ENCODE data around the gene CDH11. TPM values are rescaled to one million over a fixed set of nuclear protein-coding genes. Genes with fewer than 3 reads are reported as not detected.

Gene CDH11
- total RNA-seq, 1 experiment from 2014 or later = 0.64 TPM

- ChIA-PET POLR2A (no interaction called here), CTCF (no interaction called here)
- ATAC-seq (no peak), DNase-seq (ENCODE audit: low read depth, low spot score) (no peak)
- H3K9me3 ChIP-seq (ENCODE audit: control insufficient read depth, insufficient read depth, low read depth, low read length) = no peaks in the 10 kb centered on the region
- BruUV-seq (replicated peaks) = no TSS peak
- in situ Hi-C loops (cut with HindIII; ENCODE audit: low pct_unique_long_range_greater_than_20kb, low sequenced_read_pairs) (no loop called here), intact Hi-C loops (cut with micrococcal nuclease; ENCODE audit: unreplicated experiment) (no loop called here)
- no peaks in the 10 kb centered on the region for H3K4me1 ChIP-seq (ENCODE audit: control insufficient read depth, insufficient read depth, low read length)
- H3K27me3 ChIP-seq (ENCODE audit: control insufficient read depth, insufficient read depth, low read length) = no peaks in the 10 kb centered on the region; the same call in 1 of the 2 replicates
- TF ChIP-seq CTCF (IDR thresholded peaks at IDR 0.05) (no peak), POLR2AphosphoS5 (IDR thresholded peaks at IDR 0.05; ENCODE audit: low read depth, low read length) (no peak), REST (IDR thresholded peaks at IDR 0.05; ENCODE audit: insufficient read depth in 1 of 2, low read depth in 2 of 2, low read length in 1 of 2) (no peak), SIN3A (IDR thresholded peaks at IDR 0.05; ENCODE audit: borderline replicate concordance, insufficient read depth, low read depth, low read length) (no peak), TCF7L2 (IDR thresholded peaks at IDR 0.05; ENCODE audit: low read depth, low read length) (no peak)
- no peak overlapping the region for H3K27ac ChIP-seq (ENCODE audit: low read length)
- no peak overlapping the region for H3K4me3 ChIP-seq (ENCODE audit: low read depth in 2 of 2, low read length in 2 of 2)
- H3K36me3 ChIP-seq (ENCODE audit: control insufficient read depth, insufficient read depth, low read length) = no peaks in the 10 kb centered on the region
Measured at GRCh38 chr16:65069065-65069464, 52.8 kb downstream of the CDH11 start.

GRCh38 chr16:65068151-65068740 is 53.6 kb downstream of the CDH11 start:
- in situ Hi-C loops (cut with HindIII; ENCODE audit: low pct_unique_long_range_greater_than_20kb, low sequenced_read_pairs) = no loop called here
- no TSS peak for BruUV-seq (replicated peaks)
- Histone ChIP-seq H3K4me1 (ENCODE audit: control insufficient read depth, insufficient read depth, low read length) (no peaks in the 10 kb centered on the region), H3K4me3 (ENCODE audit: low read depth in 2 of 2, low read length in 2 of 2) (no peak overlapping the region), H3K27me3 (ENCODE audit: control insufficient read depth, insufficient read depth, low read length) (no peaks in the 10 kb centered on the region; the same call in 1 of the 2 replicates), H3K36me3 (ENCODE audit: control insufficient read depth, insufficient read depth, low read length) (no peaks in the 10 kb centered on the region), H3K9me3 (ENCODE audit: control insufficient read depth, insufficient read depth, low read depth, low read length) (no peaks in the 10 kb centered on the region), H3K27ac (ENCODE audit: low read length) (no peak overlapping the region)
- CTCF ChIA-PET = no interaction called here
- ATAC-seq = no peak
- DNase-seq (ENCODE audit: low read depth, low spot score) = no peak
- TF ChIP-seq REST (IDR thresholded peaks at IDR 0.05; ENCODE audit: insufficient read depth in 1 of 2, low read depth in 2 of 2, low read length in 1 of 2) = no peak
- no peak for TF ChIP-seq TCF7L2 (IDR thresholded peaks at IDR 0.05; ENCODE audit: low read depth, low read length)
- TF ChIP-seq CTCF (IDR thresholded peaks at IDR 0.05) = no peak
- no peak for TF ChIP-seq POLR2AphosphoS5 (IDR thresholded peaks at IDR 0.05; ENCODE audit: low read depth, low read length)
- TF ChIP-seq SIN3A (IDR thresholded peaks at IDR 0.05; ENCODE audit: borderline replicate concordance, insufficient read depth, low read depth, low read length) = no peak
- POLR2A ChIA-PET = no interaction called here
- intact Hi-C loops (cut with micrococcal nuclease; ENCODE audit: unreplicated experiment) = no loop called here
